ENCODE results near the gene MVB12B. TPM values are rescaled to one million over a fixed set of nuclear protein-coding genes. Genes with fewer than 3 reads are reported as not detected.

The MVB12B gene
- total RNA-seq, 1 experiment from 2014 or later, result 5.7 TPM

GRCh38 chr9:126528915-126529314 is 202.3 kb downstream of the MVB12B start (continued):
- no peak for TF ChIP-seq PRDM15 (CRISPR knock-in tag; IDR thresholded peaks at IDR 0.05)

GRCh38 chr9:126531035-126531571 is 204.5 kb downstream of the MVB12B start:
- Mint-ChIP-seq H3K9me3 (no peaks in the 10 kb centered on the region), H3K36me3 (no peaks in the 10 kb centered on the region), H3K27me3 (ENCODE audit: low read depth) (peaks cover 9% of the 10 kb centered on the region), H3K4me3 (no peak overlapping the region), H3K4me1 (peaks cover 72% of the 10 kb centered on the region), H3K27ac (0 out of 2 replicates have a peak overlapping the region, but pooled peaks have one; percentile 41)
- no peak for TF ChIP-seq GABPB1 (CRISPR knock-in tag; IDR thresholded peaks at IDR 0.05)
- no peak for TF ChIP-seq CBFB (CRISPR knock-in tag; IDR thresholded peaks at IDR 0.05; ENCODE audit: low read depth)
- TF ChIP-seq RORB (CRISPR knock-in tag; IDR thresholded peaks at IDR 0.05), result no peak
- TF ChIP-seq ZNF219 (CRISPR knock-in tag; IDR thresholded peaks at IDR 0.05; ENCODE audit: borderline replicate concordance), result no peak
- TF ChIP-seq ZNF671 (CRISPR knock-in tag; IDR thresholded peaks at IDR 0.05), result no peak
- no peak for TF ChIP-seq FOXJ3 (CRISPR knock-in tag; IDR thresholded peaks at IDR 0.05; ENCODE audit: borderline replicate concordance)
- TF ChIP-seq OVOL2 (CRISPR knock-in tag; IDR thresholded peaks at IDR 0.05; ENCODE audit: borderline replicate concordance), result no peak
- TF ChIP-seq MYBL2 (CRISPR knock-in tag; IDR thresholded peaks at IDR 0.05), result no peak
- DNase-seq (ENCODE audit: low spot score), result no peak
- CTCF ChIA-PET, result interaction anchor here (0.8 to 4.2 kb wide), 6 partner anchors 18 to 159 kb away, joined by 3 to 23 read pairs (median 10); no protein-coding TSS in a partner anchor
- no peak for ATAC-seq
- POLR2A ChIA-PET, result interaction anchor here (0.6 kb wide), 1 partner anchor 99 kb away, joined by 4 read pairs; no protein-coding TSS in a partner anchor

GRCh38 chr9:126531591-126531990 is 205.0 kb downstream of the MVB12B start:
- Mint-ChIP-seq H3K4me3 (no peak overlapping the region), H3K27me3 (ENCODE audit: low read depth) (peaks cover 9% of the 10 kb centered on the region), H3K9me3 (no peaks in the 10 kb centered on the region), H3K27ac (0 out of 2 replicates have a peak overlapping the region, but pooled peaks have one; percentile 41), H3K36me3 (no peaks in the 10 kb centered on the region), H3K4me1 (peaks cover 74% of the 10 kb centered on the region)
- POLR2A ChIA-PET, result no interaction called here
- ATAC-seq (no peak), DNase-seq (ENCODE audit: low spot score) (no peak)
- CTCF ChIA-PET, result interaction anchor here (0.8 to 4.2 kb wide), 6 partner anchors 18 to 159 kb away, joined by 3 to 23 read pairs (median 10); no protein-coding TSS in a partner anchor
- no peak for TF ChIP-seq AFF4 (CRISPR knock-in tag; IDR thresholded peaks at IDR 0.05; ENCODE audit: borderline replicate concordance)
- TF ChIP-seq HMGXB4 (CRISPR knock-in tag; IDR thresholded peaks at IDR 0.05), result no peak
- TF ChIP-seq CREB1 (CRISPR knock-in tag; IDR thresholded peaks at IDR 0.05), result no peak
- no peak for TF ChIP-seq ZMAT4 (CRISPR knock-in tag; IDR thresholded peaks at IDR 0.05)
- TF ChIP-seq ZNF671 (CRISPR knock-in tag; IDR thresholded peaks at IDR 0.05), result no peak
- no peak for TF ChIP-seq PREB (CRISPR knock-in tag; IDR thresholded peaks at IDR 0.05; ENCODE audit: borderline replicate concordance)
- TF ChIP-seq NFYB (CRISPR knock-in tag; conservative IDR thresholded peaks at IDR 0.05; ENCODE audit: low read depth), result no peak
- no peak for TF ChIP-seq EMX1 (CRISPR knock-in tag; IDR thresholded peaks at IDR 0.05)
- TF ChIP-seq KAT7 (CRISPR knock-in tag; IDR thresholded peaks at IDR 0.05; ENCODE audit: borderline replicate concordance), result no peak
- TF ChIP-seq ZBTB21 (CRISPR knock-in tag; IDR thresholded peaks at IDR 0.05; ENCODE audit: borderline replicate concordance), result no peak
- no peak for TF ChIP-seq TEAD4 (CRISPR knock-in tag; IDR thresholded peaks at IDR 0.05)
- no peak for TF ChIP-seq SMAD4 (CRISPR knock-in tag; IDR thresholded peaks at IDR 0.05)
- TF ChIP-seq ESRRA (CRISPR knock-in tag; IDR thresholded peaks at IDR 0.05; ENCODE audit: borderline replicate concordance), result no peak

Measured in WTC11 (cell line).